Measurements from ENCODE around the gene TIE1. TPM values are rescaled to one million over a fixed set of nuclear protein-coding genes. Genes with fewer than 3 reads are reported as not detected.

Gene TIE1
- total RNA-seq, 2 donors from 2014 or later: 0.61 TPM; not detected in 1

GRCh38 chr1:43372172-43372571 is 71.4 kb downstream of the TIE1 start:
- Mint-ChIP-seq H3K4me1 (peaks cover 6% of the 10 kb centered on the region), H3K27me3 (no peaks in the 10 kb centered on the region), H3K4me3 (no peak overlapping the region), H3K27ac (no peak overlapping the region), H3K9me3 (no peaks in the 10 kb centered on the region), H3K36me3 (ENCODE audit: low read depth) (peaks cover 10% of the 10 kb centered on the region)
- ATAC-seq (replicated peaks): no peak

Other genes with a start within 250 kb of the TIE1 start
- gene EBNA1BP2, start 128.7 kb upstream of the TIE1 start, total RNA-seq: 100 to 1,000 TPM in 1 of 2 donors, 10 to 100 TPM in 1; 52.0 to 121 TPM
- under 1 TPM; 0.06 to 0.74 TPM for gene CFAP57, start 128.7 kb upstream of the TIE1 start, total RNA-seq
- not detected for gene TMEM125, start 31.0 kb upstream of the TIE1 start, total RNA-seq
- not detected for gene C1orf210, start 15.4 kb upstream of the TIE1 start, total RNA-seq
- gene MPL, start 36.8 kb downstream of the TIE1 start, total RNA-seq: not detected
- gene CDC20, start 58.0 kb downstream of the TIE1 start, total RNA-seq: 100 to 1,000 TPM; 127 to 199 TPM
- gene ELOVL1, start 67.0 kb downstream of the TIE1 start, total RNA-seq: 10 to 100 TPM; 53.4 to 73.7 TPM
- 10 to 100 TPM; 34.1 to 39.4 TPM for gene MED8, start 88.8 kb downstream of the TIE1 start, total RNA-seq
- gene SZT2, start 88.9 kb downstream of the TIE1 start, total RNA-seq: 10 to 100 TPM; 53.4 to 59.3 TPM
- 10 to 100 TPM in 1 of 2 donors, 1 to 10 TPM in 1; 5.7 to 25.8 TPM for gene HYI, start 152.9 kb downstream of the TIE1 start, total RNA-seq
- 10 to 100 TPM in 1 of 2 donors, 1 to 10 TPM in 1; 6.3 to 30.7 TPM for gene PTPRF, start 229.9 kb downstream of the TIE1 start, total RNA-seq

Measured in activated T-helper 17 cell treated with anti-CD3 and anti-CD28 coated beads, Interleukin-2, amount 50 U/mL, for 72 hours (primary cell).